ENCODE measurements around the gene ITCH. TPM values are rescaled to one million over a fixed set of nuclear protein-coding genes. Genes with fewer than 3 reads are reported as not detected.
"Not testable (repeated sequence)": the region's sequence is repeated elsewhere in the genome, so short reads cannot be mapped to it uniquely, and the experiment has no call there.

The ITCH gene
- total RNA-seq, 2 donors from 2014 or later = 35.6 to 40.2 TPM

- TF ChIP-seq, protein P1, sequence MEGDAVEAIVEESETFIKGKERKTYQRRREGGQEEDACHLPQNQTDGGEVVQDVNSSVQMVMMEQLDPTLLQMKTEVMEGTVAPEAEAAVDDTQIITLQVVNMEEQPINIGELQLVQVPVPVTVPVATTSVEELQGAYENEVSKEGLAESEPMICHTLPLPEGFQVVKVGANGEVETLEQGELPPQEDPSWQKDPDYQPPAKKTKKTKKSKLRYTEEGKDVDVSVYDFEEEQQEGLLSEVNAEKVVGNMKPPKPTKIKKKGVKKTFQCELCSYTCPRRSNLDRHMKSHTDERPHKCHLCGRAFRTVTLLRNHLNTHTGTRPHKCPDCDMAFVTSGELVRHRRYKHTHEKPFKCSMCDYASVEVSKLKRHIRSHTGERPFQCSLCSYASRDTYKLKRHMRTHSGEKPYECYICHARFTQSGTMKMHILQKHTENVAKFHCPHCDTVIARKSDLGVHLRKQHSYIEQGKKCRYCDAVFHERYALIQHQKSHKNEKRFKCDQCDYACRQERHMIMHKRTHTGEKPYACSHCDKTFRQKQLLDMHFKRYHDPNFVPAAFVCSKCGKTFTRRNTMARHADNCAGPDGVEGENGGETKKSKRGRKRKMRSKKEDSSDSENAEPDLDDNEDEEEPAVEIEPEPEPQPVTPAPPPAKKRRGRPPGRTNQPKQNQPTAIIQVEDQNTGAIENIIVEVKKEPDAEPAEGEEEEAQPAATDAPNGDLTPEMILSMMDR (IDR thresholded peaks at IDR 0.05) = no peak
- H3K9me3 ChIP-seq = no peaks in the 10 kb centered on the region
- DNase-seq (ENCODE audit: low spot score) = no peak
- no peaks in the 10 kb centered on the region for H3K27me3 ChIP-seq
- peaks cover 13% of the 10 kb centered on the region for H3K36me3 ChIP-seq
- no peak overlapping the region for H3K4me3 ChIP-seq
- H3K4me1 ChIP-seq = peaks cover 0 to 10% of the 10 kb centered on the region in 2 donors
- no peak overlapping the region for H3K27ac ChIP-seq
Observed at GRCh38 chr20:34374209-34374760, 11.2 kb downstream of the ITCH start.

DNA sequence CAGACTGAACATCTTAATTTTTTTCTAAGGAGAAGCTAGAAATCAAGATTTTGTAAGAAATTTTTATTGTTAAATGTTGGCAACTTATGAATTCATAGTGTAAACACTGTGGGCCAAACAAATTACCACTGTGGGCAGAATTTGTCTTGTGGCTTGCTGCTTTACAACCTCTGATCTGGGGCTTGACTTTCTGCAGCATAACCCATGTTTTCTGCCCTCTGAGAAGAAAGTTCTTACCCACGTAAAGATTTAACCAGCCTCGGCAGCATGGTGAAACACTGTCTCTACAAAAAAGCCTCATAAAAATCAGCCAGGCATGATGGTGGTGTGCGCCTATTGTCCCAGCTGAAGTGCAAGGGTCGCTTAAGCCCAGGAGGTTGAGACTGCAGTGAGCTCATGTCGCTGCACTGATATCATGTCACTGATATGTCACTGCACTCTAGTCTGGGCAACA is 12.9 kb downstream of the ITCH start:
- DNase-seq (ENCODE audit: low spot score) = no peak
- TF ChIP-seq, protein P1 (IDR thresholded peaks at IDR 0.05) = no peak
- H3K36me3 ChIP-seq = no peaks in the 10 kb centered on the region
- no peaks in the 10 kb centered on the region for H3K9me3 ChIP-seq
- no peaks in the 10 kb centered on the region for H3K27me3 ChIP-seq
- no peak overlapping the region for H3K27ac ChIP-seq
- no peak overlapping the region for H3K4me3 ChIP-seq
- H3K4me1 ChIP-seq = peaks cover 0 to 11% of the 10 kb centered on the region in 2 donors

GRCh38 chr20:34377072-34377847 is 14.2 kb downstream of the ITCH start:
- DNase-seq (ENCODE audit: low spot score) = no peak
- TF ChIP-seq, protein P1 (IDR thresholded peaks at IDR 0.05) = no peak
- Histone ChIP-seq H3K27ac (no peak overlapping the region), H3K27me3 (no peaks in the 10 kb centered on the region), H3K4me3 (no peak overlapping the region), H3K9me3 (no peaks in the 10 kb centered on the region), H3K36me3 (no peaks in the 10 kb centered on the region), H3K4me1 (peaks cover 0 to 11% of the 10 kb centered on the region in 2 donors)

DNA sequence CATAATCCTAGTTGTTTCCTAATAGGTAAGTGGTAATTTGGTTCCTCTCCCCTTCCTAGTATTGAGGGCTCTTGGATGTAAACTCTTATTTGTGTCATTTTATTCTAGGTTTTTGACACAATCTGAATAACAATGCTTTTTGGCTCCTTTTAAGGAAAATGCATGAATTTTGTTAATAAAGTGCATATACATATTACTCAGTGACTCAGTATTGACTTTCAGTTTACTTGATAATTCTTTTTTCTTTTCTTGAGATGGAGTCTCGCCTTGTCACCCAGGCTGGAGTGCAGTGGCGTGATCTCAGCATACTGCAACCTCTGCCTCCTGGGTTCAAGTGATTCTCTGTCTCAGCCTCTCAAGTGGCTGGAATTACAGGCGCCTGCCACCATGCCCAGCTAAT is 19.1 kb downstream of the ITCH start:
- Histone ChIP-seq H3K4me3 (no peak overlapping the region), H3K9me3 (no peaks in the 10 kb centered on the region), H3K4me1 (peaks cover 0 to 28% of the 10 kb centered on the region in 2 donors), H3K36me3 (no peaks in the 10 kb centered on the region), H3K27ac (no peak overlapping the region), H3K27me3 (no peaks in the 10 kb centered on the region)
- TF ChIP-seq, protein P1 (IDR thresholded peaks at IDR 0.05) = no peak
- DNase-seq (ENCODE audit: low spot score) = no peak

DNA sequence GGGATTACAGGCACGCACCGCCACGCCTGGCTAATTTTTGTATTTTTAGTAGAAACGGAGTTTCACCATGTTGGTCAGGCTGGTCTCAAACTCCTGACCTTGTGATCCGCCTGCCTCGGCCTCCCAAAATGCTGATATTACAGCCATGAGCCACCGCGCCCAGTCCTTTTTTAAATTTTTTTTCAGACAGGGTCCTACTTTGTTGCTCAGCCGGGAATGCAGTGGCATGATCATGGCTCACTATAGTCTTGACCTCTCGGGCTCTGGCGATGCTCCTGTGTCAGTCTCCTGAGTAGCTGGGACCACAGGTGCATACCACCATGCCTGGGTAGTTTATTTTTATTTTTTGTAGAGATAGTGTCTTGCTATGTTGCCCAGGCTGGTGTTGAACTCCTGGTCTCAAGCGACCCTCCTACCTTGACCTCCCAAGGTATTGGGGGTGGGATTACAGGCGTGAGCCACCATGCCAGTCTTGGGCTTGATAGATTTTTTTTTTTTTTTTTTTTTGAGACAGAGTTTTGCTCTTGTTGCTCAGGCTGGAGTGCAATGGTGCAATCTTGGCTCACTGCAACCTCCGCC is 19.9 kb downstream of the ITCH start:
- not testable (repeated sequence) for H3K4me3 ChIP-seq; H3K9me3 ChIP-seq; H3K27ac ChIP-seq; H3K27me3 ChIP-seq; DNase-seq (ENCODE audit: low spot score); H3K36me3 ChIP-seq
- peaks cover 0 to 32% of the 10 kb centered on the region in 2 donors for H3K4me1 ChIP-seq

GRCh38 chr20:34385464-34385863 is 22.4 kb downstream of the ITCH start:
- TF ChIP-seq, protein P1 (IDR thresholded peaks at IDR 0.05) = no peak
- DNase-seq (ENCODE audit: low spot score) = no peak
- Histone ChIP-seq H3K4me3 (no peak overlapping the region), H3K9me3 (no peaks in the 10 kb centered on the region), H3K27me3 (no peaks in the 10 kb centered on the region), H3K27ac (no peak overlapping the region), H3K4me1 (peaks cover 0 to 29% of the 10 kb centered on the region in 2 donors), H3K36me3 (no peaks in the 10 kb centered on the region)
